HG02884 (cell line): Measurements from ENCODE around the gene TMEM145.
"Not testable (repeated sequence)": the region's sequence is repeated elsewhere in the genome, so short reads cannot be mapped to it uniquely, and the experiment has no call there.

Experiments used
- ATAC-seq: cut with Tn5 transposase; IDR thresholded peaks from one replicate; pipeline ENCODE4 v1.9.1; 2021; ENCODE audit warnings: mild to moderate bottlenecking, moderate library complexity; ENCODE audit not compliant: unreplicated experiment

The TMEM145 gene

DNA sequence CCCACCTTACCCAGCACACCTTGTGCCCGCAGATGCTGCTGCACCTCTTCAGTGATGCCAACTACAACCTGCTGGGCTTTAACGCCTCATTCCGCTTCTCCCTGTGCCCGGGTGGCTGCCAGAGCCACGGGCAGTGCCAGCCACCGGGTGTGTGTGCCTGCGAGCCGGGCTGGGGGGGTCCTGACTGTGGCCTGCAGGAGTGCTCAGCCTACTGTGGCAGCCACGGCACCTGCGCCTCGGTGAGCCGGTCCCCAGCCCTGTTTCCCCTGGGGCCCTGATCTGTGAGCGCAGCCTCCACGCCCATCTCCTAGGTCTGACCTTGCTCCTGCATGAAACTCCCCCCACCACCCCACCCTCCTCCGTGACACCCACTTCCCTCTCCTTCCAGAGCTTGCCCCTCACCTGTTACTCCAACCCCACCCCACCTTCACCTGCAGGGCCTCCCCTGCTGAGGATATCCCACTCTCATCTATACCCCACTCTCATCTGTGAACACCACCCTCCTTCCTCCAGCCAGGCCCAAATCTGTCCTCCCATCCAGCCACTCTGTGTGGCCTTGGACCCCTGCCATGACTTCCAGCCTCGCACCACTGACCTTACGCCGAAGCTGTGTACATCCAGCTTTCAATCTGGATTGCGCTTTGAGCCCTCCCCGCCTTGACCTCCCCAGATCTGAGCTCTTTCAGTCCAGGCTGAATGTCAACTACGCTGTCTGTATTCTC is 21.0 kb downstream of the TMEM145 start:
- ATAC-seq: no peak

DNA sequence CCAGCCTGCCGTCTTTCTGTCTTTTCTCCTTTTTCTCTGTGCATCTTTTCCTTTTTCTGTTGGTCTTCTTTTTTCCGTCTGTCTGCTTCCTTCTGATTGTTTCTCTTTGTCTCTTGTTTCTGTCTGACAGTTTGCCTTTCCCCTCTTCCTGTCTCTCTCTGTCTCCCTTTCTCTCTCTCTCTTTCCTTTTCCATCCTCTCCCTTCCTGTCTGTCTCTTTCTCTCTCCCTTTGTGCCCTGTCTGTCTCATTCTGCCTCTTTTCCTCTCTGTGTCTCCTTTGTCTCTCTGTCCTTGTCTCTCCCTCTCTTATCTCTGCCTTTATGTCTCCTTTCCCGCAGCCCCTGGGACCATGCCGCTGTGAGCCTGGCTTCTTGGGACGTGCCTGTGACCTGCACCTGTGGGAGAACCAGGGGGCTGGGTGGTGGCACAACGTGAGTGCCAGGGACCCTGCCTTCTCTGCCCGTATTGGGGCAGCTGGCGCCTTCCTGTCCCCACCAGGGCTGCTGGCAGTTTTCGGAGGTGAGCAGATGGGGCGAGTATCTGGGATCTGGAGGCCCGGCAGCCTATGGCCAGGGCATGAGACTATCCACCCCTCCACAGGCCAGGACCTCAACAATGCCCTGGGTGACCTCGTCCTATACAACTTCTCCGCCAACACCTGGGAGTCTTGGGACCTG is 21.7 kb downstream of the TMEM145 start:
- no peak for ATAC-seq

DNA sequence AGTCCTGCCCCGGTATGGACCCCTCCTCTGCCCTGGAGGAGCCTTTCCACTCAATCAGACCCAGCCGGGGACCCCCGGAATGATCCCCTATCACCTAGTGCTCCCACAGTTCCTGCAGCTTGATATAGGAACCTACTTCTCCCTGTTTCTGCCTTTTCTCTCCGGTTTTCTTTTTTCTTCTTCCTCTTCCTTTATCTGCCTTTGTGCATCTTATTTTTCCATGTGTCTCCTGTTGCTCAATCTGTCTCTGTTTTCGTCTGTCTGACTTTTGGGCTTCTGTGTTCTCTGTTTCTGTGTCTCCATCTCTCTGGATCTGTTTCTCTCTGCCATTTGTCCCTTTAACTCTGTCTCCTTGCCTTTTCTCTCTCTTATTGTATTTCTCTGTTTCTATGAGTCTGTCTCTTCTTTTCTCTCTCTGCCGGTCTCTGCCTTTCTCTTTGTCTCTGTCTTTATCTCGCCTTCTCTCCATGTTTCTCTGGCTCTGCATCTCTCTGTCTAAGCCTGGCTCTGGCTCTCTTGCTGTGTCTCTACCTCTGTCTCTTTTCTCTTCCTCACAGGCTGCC is 22.3 kb downstream of the TMEM145 start:
- no peak for ATAC-seq

DNA sequence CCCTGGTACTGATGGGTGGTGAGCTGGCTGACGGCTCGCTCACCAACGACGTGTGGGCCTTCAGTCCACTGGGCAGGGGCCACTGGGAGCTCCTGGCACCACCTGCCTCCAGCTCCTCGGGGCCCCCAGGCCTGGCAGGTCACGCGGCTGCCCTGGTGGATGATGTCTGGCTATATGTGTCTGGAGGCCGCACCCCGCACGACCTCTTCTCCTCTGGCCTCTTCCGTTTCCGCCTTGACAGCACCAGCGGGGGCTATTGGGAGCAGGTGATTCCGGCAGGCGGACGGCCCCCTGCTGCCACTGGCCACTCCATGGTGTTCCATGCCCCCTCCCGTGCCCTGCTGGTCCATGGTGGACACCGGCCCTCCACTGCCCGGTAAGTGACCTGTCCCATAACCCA is 22.9 kb downstream of the TMEM145 start:
- no peak for ATAC-seq

DNA sequence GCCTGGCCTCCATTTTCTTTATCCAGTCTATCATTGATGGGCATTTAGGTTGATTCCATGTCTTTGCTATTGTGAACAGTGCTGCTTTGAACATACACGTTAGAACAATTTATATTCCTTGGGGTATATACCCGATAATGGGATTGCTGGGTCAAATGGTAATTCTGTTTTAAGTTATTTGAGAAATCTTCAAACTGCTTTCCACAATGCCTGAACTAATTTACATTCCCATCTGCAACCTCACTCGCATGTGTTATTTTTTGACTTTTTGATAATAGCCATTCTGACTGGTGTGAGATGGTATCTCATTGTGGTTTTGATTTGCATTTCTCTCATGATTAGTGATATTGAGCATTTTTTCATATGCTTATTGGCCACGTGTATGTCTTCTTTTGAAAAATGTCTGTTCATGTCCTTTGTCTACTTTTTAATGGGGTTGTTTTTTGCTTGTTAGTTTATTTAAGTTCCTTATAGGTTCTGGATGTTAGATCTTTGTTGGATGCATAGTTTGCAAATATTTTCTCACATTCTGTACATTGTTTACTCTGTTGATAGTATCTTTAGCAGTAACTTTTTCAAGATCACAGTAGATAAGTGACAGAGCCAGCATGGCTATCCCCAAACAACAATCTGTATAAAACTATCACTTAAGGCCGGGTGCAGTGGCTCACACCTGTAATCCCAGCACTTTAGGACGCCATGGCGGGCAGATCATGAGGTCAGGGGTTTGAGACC is 26.2 kb downstream of the TMEM145 start:
- ATAC-seq: not testable (repeated sequence)

DNA sequence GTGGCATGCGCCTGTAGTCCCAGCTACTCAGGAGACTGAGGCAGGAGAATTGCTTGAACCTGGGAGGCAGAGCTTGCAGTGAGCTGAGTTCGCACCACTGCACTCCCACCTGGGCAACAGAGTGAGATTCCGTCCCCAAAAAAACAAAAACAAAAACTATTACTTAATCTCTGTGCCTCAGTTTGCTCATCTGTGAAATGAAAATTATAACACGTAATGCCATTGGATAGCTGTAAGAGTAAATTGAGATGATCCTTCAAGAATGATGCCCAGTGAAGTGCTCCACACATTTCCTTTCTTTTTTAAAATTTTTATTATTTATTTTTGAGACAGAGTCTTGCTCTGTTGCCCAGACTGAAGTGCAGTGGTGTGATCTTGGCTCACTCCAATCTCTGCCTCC is 26.8 kb downstream of the TMEM145 start:
- ATAC-seq: not testable (repeated sequence)

DNA sequence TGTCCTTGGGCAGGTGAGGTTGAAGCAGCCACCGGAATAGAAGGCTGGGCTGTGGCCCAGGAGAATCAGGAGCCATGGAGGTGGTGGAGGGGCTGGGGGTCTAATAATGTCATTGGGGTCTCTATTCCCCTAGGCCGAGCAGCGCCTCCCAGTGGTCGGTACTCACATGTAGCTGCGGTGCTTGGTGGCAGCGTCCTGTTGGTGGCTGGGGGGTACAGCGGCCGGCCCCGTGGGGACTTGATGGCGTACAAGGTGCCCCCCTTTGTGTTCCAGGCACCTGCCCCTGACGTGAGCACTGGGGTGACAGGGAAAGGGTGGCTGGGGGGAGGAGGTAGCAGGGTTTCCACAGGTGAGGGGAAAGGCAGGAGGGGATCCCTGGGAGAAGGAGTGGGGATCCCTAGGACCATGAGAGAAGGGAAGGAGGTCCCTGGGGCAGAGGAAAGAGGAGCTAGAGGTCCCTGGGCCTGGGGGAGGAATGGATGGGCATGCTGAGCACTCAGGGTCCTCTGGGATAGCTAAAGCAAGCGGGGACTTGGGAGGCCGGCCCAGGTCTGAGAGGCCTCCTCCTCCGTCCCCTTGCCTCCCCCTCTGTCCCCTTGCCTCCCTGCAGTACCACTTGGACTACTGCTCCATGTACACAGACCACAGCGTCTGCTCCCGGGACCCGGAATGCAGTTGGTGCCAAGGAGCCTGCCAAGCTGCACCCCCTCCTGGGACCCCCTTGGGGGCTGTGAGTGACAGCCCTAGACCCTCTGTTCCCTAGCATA is 30.4 kb downstream of the TMEM145 start:
- ATAC-seq: no peak

DNA sequence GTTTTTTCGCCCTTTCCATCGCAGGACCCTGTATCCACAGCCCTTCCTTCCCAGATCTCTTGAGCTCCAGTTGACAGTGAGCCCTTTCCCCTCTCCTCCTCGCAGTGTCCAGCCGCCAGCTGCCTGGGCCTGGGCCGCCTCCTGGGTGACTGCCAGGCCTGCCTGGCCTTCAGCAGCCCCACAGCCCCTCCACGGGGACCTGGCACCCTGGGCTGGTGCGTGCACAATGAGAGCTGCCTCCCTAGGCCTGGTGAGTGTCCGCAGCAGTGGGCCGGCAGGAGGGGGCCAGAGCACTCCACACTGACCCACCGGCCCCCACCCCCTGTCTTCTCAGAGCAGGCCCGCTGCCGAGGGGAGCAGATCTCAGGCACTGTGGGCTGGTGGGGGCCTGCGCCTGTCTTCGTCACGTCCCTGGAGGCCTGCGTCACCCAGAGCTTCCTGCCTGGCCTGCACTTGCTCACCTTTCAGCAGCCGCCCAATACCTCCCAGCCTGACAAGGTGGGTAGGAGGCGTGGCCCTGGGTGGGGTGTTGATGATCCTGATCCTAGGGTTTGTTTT is 31.3 kb downstream of the TMEM145 start:
- ATAC-seq: no peak

DNA sequence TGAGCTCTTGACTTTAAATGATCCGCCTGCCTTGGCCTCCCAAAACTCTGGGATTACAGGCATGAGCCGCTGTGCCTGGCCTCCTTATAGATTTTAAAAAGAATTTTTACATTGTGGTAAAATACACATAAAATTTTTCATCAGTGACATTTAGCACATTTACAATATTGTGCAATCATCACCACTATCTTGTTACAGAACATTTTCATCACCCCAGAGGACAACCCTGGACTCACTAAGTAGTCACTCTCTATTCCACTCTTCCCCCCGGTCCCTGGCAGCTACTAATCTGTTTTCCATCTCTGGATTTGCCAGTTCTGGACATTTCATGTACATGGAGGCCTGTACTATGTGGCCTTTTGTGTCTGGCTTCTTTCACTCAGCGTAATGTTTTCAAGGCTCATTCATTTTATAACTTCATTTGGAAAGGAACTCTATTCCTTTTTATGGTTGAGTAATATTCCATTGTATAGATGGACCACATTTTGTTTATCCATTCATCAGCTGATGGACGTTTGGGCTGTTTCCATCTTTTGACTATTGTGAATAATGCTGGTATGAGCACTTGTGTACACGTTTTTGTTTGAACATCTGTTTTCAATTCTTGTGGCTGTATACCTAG is 32.2 kb downstream of the TMEM145 start:
- ATAC-seq: no peak

DNA sequence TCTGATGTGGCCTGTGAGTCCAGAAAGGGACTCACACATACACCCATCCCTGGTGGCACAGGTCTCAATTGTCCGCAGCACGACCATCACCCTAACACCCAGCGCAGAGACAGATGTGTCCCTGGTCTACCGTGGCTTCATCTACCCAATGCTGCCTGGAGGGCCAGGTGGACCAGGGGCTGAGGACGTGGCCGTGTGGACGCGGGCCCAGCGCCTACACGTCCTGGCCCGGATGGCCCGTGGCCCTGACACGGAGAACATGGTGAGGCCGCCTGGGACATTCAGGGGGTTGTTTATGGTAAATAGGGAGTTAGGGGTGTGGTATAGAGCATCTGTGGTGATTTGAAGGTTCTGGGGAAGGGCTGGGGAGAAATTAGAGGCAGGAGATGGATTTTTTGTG is 35.1 kb downstream of the TMEM145 start:
- ATAC-seq: no peak

DNA sequence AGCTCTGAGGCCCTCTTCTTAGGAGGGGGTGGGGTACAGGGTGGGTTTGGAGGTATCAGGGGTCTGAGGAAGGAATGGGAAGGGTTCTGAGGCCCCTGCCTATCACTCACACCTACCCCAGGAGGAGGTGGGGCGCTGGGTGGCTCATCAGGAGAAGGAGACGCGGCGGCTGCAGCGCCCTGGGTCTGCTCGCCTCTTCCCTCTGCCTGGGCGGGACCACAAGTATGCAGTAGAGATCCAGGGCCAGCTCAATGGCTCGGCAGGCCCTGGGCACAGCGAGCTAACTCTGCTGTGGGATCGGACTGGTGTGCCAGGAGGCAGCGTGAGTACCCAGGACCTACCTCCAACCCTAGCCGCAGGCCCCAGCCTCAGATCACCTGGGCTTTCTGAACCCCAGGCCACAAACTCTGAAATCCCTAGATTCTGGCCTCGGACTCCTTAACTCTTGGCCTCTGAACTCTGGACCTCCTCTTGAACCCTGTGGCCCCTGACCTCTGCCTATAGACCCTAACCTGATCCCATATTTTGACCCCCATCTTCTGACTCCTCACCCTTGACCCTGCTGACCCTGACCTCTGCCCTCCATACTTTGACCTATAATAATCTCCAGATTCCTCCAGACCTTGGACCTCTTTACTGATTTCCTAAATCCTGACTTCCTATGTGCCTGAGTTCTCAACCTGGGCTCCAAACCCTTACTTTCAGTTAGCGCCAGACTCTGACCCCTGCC is 36.4 kb downstream of the TMEM145 start:
- no peak for ATAC-seq

DNA sequence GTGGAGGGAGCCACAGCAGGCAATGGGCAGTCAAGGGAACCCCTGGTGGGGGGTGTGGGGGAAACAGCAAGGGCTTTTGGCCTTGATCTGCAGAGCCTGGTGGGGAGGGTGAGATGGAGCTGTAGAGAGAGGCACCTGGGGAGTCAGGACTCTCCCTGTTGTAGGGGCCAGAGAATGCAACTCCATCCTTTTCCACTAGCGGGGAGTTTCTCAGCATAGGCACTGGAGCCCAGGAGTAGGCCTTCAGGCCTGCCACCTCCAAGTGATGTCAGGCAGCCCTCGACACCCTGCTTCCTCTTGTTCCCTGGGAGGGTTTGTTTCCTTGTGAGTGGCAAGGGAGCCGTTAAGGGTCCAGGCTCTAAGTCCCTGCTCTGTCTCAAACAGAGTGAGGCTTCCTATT is 37.3 kb downstream of the TMEM145 start:
- ATAC-seq: no peak

DNA sequence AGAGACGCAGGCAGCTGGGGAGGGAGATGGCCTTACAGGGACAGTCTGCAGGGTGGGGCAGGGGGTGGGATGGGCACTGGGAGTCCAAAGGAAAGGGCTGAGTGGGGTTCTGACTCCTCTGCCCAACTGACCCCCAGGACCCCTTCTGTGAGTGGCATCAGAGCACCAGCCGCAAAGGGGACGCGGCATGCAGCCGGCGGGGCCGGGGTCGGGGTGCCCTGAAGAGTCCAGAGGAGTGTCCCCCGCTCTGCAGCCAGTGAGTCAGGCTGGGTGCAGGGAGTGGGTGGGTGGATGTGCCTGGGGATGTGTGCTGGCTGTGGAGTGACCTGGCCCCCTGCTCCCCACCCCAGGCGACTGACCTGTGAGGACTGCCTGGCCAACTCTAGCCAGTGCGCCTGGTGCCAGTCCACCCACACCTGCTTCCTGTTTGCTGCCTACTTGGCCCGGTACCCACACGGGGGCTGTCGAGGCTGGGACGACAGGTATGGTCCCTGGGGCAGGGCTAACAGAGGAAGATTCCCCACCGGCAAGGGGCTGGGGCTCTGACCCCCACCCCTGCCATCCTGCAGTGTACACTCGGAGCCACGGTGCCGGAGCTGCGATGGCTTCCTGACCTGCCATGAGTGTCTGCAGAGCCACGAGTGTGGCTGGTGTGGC is 38.1 kb downstream of the TMEM145 start:
- ATAC-seq: no peak

DNA sequence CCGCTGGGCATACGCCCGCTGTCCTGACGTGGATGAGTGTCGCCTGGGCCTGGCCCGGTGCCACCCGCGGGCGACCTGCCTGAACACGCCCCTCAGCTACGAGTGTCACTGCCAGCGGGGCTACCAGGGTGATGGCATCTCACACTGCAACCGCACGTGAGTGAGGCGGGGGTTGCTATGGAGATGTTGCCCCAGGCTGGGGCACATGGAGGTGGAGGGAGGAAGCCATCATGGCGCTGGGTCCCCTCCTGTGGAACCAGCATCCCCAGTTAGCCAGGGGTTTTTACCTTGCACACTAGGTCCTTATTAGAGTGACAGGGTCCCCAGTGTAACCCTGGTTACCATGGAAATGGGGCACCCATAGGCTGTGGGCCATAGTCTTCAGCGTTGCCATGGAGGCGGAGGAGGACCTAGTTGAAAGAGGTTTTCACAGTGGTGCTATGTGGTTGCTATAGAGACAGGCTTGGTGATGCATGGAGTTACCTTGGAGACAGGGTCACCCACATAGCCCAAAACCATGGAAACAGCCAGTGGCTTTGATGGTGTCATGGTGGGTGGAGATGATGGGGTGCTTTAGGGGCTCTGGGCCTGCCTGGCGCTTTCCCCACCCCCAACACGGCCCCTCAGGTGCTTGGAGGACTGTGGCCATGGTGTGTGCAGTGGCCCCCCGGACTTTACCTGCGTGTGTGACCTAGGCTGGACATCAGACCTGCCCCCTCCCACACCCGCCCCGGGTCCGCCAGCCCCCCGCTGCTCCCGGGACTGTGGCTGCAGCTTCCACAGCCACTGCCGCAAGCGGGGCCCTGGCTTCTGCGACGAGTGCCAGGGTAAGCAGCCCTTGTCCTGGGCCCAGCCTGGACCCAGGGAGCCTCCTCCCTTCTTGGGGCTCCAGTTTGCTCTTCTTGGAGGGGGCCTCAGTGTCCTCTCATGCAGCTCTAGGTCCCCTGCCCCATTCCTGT is 39.5 kb downstream of the TMEM145 start:
- ATAC-seq: no peak

DNA sequence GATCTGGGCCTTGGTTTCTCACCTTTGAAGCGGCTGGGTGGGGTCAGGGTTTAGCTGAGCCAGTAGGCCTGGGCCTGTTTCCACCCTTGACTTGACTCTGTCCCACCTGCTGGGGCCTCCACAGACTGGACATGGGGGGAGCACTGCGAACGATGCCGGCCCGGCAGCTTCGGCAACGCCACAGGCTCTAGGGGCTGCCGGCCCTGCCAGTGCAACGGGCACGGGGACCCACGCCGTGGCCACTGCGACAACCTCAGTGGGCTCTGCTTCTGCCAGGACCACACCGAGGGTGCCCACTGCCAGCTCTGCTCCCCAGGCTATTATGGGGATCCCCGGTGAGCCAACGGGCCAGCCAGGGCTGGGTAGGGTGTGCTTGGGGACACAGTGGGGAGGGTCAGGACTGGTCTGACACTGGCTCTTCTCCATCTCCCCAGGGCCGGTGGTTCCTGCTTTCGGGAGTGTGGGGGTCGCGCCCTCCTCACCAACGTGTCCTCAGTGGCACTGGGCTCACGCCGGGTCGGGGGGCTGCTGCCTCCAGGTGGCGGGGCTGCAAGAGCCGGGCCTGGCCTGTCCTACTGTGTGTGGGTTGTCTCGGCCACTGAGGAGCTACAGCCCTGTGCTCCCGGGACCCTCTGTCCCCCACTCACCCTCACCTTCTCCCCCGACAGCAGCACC is 40.4 kb downstream of the TMEM145 start:
- no peak for ATAC-seq

DNA sequence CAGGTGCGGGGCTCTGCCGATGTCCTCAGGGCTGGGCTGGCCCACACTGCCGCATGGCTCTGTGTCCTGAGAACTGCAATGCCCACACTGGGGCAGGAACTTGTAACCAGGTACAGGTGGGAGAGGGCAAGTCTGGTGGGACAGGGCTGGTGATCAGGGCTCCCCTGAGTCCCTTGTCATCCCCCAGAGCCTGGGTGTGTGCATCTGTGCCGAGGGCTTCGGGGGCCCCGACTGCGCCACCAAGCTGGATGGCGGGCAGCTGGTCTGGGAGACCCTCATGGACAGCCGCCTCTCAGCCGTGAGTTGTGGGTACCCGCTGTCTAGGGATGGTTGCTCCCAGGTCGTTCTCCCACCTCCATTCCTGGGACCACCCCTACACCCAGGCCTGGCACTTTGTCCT is 42.8 kb downstream of the TMEM145 start:
- no peak for ATAC-seq

DNA sequence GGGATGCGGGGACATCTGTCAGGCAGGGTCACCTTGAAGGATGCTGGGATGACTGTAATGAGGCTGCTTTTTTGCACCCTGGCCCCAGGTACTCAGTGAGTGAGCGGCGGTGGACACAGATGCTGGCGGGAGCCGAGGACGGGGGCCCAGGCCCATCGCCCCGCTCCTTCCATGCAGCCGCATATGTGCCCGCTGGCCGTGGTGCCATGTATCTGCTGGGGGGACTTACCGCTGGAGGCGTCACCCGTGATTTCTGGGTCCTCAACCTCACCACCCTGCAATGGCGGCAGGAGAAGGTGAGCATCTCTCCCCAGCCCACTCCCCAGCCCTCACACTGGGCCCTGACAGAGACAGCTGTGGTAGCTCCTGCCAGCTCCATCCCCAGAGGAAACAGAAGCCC is 43.6 kb downstream of the TMEM145 start:
- no peak for ATAC-seq
